K562 (cell line): ENCODE measurements around the gene AGL. TPM values are rescaled to one million over a fixed set of nuclear protein-coding genes. Genes with fewer than 3 reads are reported as not detected.
A peak's percentile ranks its signal among the peaks of the same experiment; 100 is the strongest.

Experiments used
- ATAC-seq: fragments of 200-7000 bp; cut with Tn5 transposase; 3 replicates; pipeline ENCODE4 v1.9.1; 2020; ENCODE audit warnings: moderate library complexity
- BruUV-seq: library from RNA; stranded (reverse); fragments of 400-500 nt; replicated peaks from 2 replicates; lab custom pipeline; 2021; lab: Mats Ljungman, UMichigan
- CTCF ChIA-PET: fragments of 300-600 bp; formaldehyde crosslinking; extraction: SDS; loops from one replicate; lab custom pipeline; 2021; ENCODE audit warnings: low intra/inter-chr PET ratio; lab: Yijun Ruan, JAX
- POLR2A ChIA-PET: fragments of 300-600, 350-650 bp; sonication (Branson Sonifier 250); formaldehyde crosslinking; extraction: SDS; loops from one replicate; lab custom pipeline; 2021; ENCODE audit warnings: antibody characterized with exemption, inconsistent platforms; lab: Yijun Ruan, JAX
- DNase-seq, 4 experiments: peaks; one replicate each; pipeline versions ENCODE4 v3.0.0 to v3.0.0-alpha.2; 2011 to 2018; ENCODE audit warnings: low spot score in 3 of 4, mixed read lengths in 3 of 4; ENCODE audit errors: extremely low read depth in 1 of 4
- FAIRE-seq: peaks from 2 replicates; lab custom pipeline; 2011; peaks lifted over from hg19 to GRCh38; lab: Jason Lieb, UNC
- H2AFZ ChIP-seq: 2 replicates; pipeline ENCODE4 v1.6.0; 2011; ENCODE audit warnings: low read depth, low read length, control low read depth, inconsistent platforms
- H3K27ac ChIP-seq: fragments of 200-600 bp; 3 replicates; pipeline ENCODE4 v1.8.0; 2011; ENCODE audit warnings: low read depth, mild to moderate bottlenecking, control low read depth, inconsistent platforms, low read length, moderate library complexity, mixed read lengths; ENCODE audit errors: extremely low read depth
- H3K27me3 ChIP-seq, 2 experiments: fragments of 300-600 bp in 1 of 2; 2 replicates in 1 of 2; 3 replicates in 1 of 2; pipeline versions ENCODE4 v1.6.0 to v1.8.0; 2011; ENCODE audit warnings: inconsistent platforms in 2 of 2, low read length in 2 of 2, mild to moderate bottlenecking in 1 of 2, mixed read lengths in 1 of 2, moderate library complexity in 1 of 2; ENCODE audit not compliant: control insufficient read depth in 2 of 2, insufficient read depth in 2 of 2
- H3K36me3 ChIP-seq: fragments of 300-600 bp; 3 replicates; pipeline ENCODE4 v1.8.0; 2011; ENCODE audit warnings: mild to moderate bottlenecking, low read length, inconsistent platforms; ENCODE audit not compliant: control insufficient read depth, insufficient read depth
- H3K4me1 ChIP-seq, 2 experiments: fragments of 200-600 bp in 1 of 2; replicated peaks in 1 of 2; 2 replicates in 1 of 2; 3 replicates in 1 of 2; pipeline versions ENCODE4 v1.5.1 to v1.8.0; 2011; ENCODE audit warnings: inconsistent platforms in 2 of 2, low read length in 2 of 2, mild to moderate bottlenecking in 1 of 2, mixed read lengths in 1 of 2, moderate library complexity in 1 of 2; ENCODE audit not compliant: control insufficient read depth in 2 of 2, insufficient read depth in 2 of 2
- H3K4me2 ChIP-seq: 2 replicates; pipeline ENCODE4 v1.6.1; 2011; ENCODE audit warnings: low read length, control low read depth, inconsistent platforms, mixed read lengths; ENCODE audit not compliant: insufficient read depth
- H3K4me3 ChIP-seq: fragments of 200-600 bp; sonication (generic), shearing (Covaris generic); 2 replicates; pipeline ENCODE4 v1.5.1; 2016; ENCODE audit warnings: control low read depth, inconsistent platforms
- H3K79me2 ChIP-seq: fragments of 200-600 bp; 3 replicates; pipeline ENCODE4 v1.8.0; 2011; ENCODE audit warnings: low read length, inconsistent platforms; ENCODE audit not compliant: control insufficient read depth, insufficient read depth
- H3K9ac ChIP-seq, 2 experiments: 2 replicates each; pipeline versions ENCODE4 v1.6.0 to v1.6.1; 2011; ENCODE audit warnings: low read depth in 2 of 2, low read length in 2 of 2, control low read depth in 1 of 2, inconsistent platforms in 1 of 2, mild to moderate bottlenecking in 1 of 2, mixed read lengths in 1 of 2; ENCODE audit not compliant: insufficient read depth in 1 of 2
- H3K9me1 ChIP-seq: one replicate; pipeline ENCODE4 v1.6.0; 2011; ENCODE audit warnings: inconsistent platforms, mild to moderate bottlenecking, low read length, moderate library complexity; ENCODE audit not compliant: control insufficient read depth, insufficient read depth
- H3K9me3 ChIP-seq: replicated peaks from 2 replicates; pipeline ENCODE4 v1.5.1; 2011; ENCODE audit warnings: low read depth, low read length, inconsistent platforms; ENCODE audit not compliant: control insufficient read depth, insufficient read depth
- H4K20me1 ChIP-seq: replicated peaks from 2 replicates; pipeline ENCODE4 v1.6.1; 2011; ENCODE audit warnings: low read length, inconsistent platforms, mixed read lengths; ENCODE audit not compliant: control insufficient read depth, insufficient read depth
- ARID1B ChIP-seq: fragments of 450-650 bp; IDR thresholded peaks from 2 replicates; pipeline ENCODE4 v1.6.1; 2016; ENCODE audit warnings: antibody characterized with exemption, mild to moderate bottlenecking, inconsistent platforms
- CXXC5 ChIP-seq: fragments of 250-450 bp; sonication (Bioruptor Pico); IDR thresholded peaks from 2 replicates; pipeline ENCODE4 v1.8.0; 2022; ENCODE audit warnings: inconsistent platforms, mild to moderate bottlenecking, moderate library complexity
- DPF2 ChIP-seq: fragments of 450-650 bp; IDR thresholded peaks from 2 replicates; pipeline ENCODE4 v1.6.1; 2016
- ELF2 ChIP-seq: fragments of 250-450 bp; sonication (Bioruptor Pico); IDR thresholded peaks from 2 replicates; pipeline ENCODE4 v1.5.0; 2021; ENCODE audit warnings: mild to moderate bottlenecking
- MYC ChIP-seq, 2 experiments: fragments of 250-450 bp in 1 of 2; sonication (Bioruptor Pico) in 1 of 2; IDR thresholded peaks; 2 replicates each; pipeline versions ENCODE4 v1.5.1 to v1.6.1; 2012 to 2021; ENCODE audit warnings: low read depth in 2 of 2, borderline replicate concordance in 1 of 2, improper control_type of control experiment in 1 of 2, low read length in 1 of 2, mild to moderate bottlenecking in 1 of 2, moderate library complexity in 1 of 2
- TRIM24 ChIP-seq, 2 experiments: fragments of 450-650 bp; IDR thresholded peaks; 2 replicates each; pipeline ENCODE4 v1.6.1; 2016
- ZNF121 ChIP-seq: sonication (generic); formaldehyde crosslinking; conservative IDR thresholded peaks from 2 replicates; pipeline ENCODE4 v1.8.0; 2022; ENCODE audit warnings: missing genetic modification reagents
- WGBS: fragments of 100-300 bp; shearing (Covaris generic); methylation state at CpG from one replicate; pipeline ENCODE4 v1.1.6; 2016; ENCODE audit warnings: low coverage, mixed read lengths; ENCODE audit not compliant: insufficient coverage; ENCODE audit errors: missing lambda C conversion rate; 5-methylcytosine and 5-hydroxymethylcytosine counted together
- in situ Hi-C: fragments of 300-500 bp; cut with MboI; formaldehyde crosslinking; loops from 4 replicates; pipeline ENCODE4 v1.15.0; 2018; ENCODE audit warnings: inconsistent platforms, mixed read lengths
- intact Hi-C: fragments of 100-400 bp; cut with micrococcal nuclease; formaldehyde crosslinking; loops from 2 replicates; pipeline ENCODE4 v1.14.2; 2022
- polyA plus RNA-seq, 8 experiments: library from polyadenylated mRNA; depleted of rRNA in 4 of 8; stranded (reverse) in 5 of 8; unstranded in 3 of 8; fragments of >200 nt; fragmentation: Nextera tagmentation in 2 of 8; fragmentation: Illumina TruSeq in 1 of 8; extraction: Ambion mirVana in 2 of 8; extraction: Trizol in 1 of 8; gene quantifications; 2 replicates each; pipeline versions ENCODE4 v1.2.1 to v1.2.3, GENCODE V29; 2011 to 2014; ENCODE audit warnings: inconsistent platforms in 1 of 8, missing spikeins in 1 of 8
- total RNA-seq, 7 experiments: library from RNA; depleted of rRNA in 6 of 7; stranded (reverse); fragments of >200 nt in 6 of 7; fragmentation: Illumina TruSeq in 2 of 7; extraction: Trizol in 2 of 7; gene quantifications; 2 replicates each; pipeline versions ENCODE4 v1.2.1 to v1.2.3, GENCODE V29; 2011 to 2021; ENCODE audit warnings: low replicate concordance in 1 of 7

The AGL gene
- total and polyA plus RNA-seq, 9 of the 15 experiments (the other 6 are each of a cell fraction or from before 2014, with no cell fraction given) = 6.3 to 20.4 (median 12.4) TPM

- TF ChIP-seq ELF2 (CRISPR knock-in tag) (no peak), CXXC5 (CRISPR knock-in tag) (peak; percentile 40; the same call in 1 of the 2 replicates), ARID1B (peak; percentile 73), MYC (IDR thresholded peaks at IDR 0.05; ENCODE audit: low read depth, low read length) (no peak), MYC (CRISPR knock-in tag; IDR thresholded peaks at IDR 0.05; ENCODE audit: borderline replicate concordance, low read depth) (no peak), DPF2 (peak; percentile 46; the same call in 1 of the 2 replicates)
Measured at GRCh38 chr1:99877568-99877967, 27.4 kb downstream of the AGL start (continued).

- Histone ChIP-seq H3K4me2 (no peak overlapping the region), H3K36me3 (peaks cover 48% of the 10 kb centered on the region), H2AFZ (no peak overlapping the region), H3K4me3 (no peak overlapping the region), H3K27ac (no peak overlapping the region), H3K79me2 (no peaks in the 10 kb centered on the region), H3K9me3 (no peaks in the 10 kb centered on the region), H3K4me1 (no peaks in the 10 kb centered on the region), H4K20me1 (no peaks in the 10 kb centered on the region), H3K9me1 (no peaks in the 10 kb centered on the region), H3K27me3 (no peaks in the 10 kb centered on the region), H3K9ac (no peak overlapping the region)
- FAIRE-seq (no peak), DNase-seq (no peak), ATAC-seq (no peak)
- TF ChIP-seq TRIM24 (IDR thresholded peaks at IDR 0.05) = no peak
- TF ChIP-seq ZNF121 (CRISPR knock-in tag) = peak; percentile 82
- ChIA-PET POLR2A (interaction anchor here (1.1 kb wide), 1 partner anchor 9 kb away, joined by 5 read pairs; no protein-coding TSS in a partner anchor), CTCF (no interaction called here)
- in situ Hi-C loops = no loop called here
- 0% methylated on average over 1 of the region's 1 CpG for WGBS
- no TSS peak for BruUV-seq
- intact Hi-C loops = no loop called here
Measured at GRCh38 chr1:99886179-99886578, 36.0 kb downstream of the AGL start.
